ENCODE results near the gene CNKSR3. TPM values are rescaled to one million over a fixed set of nuclear protein-coding genes. Genes with fewer than 3 reads are reported as not detected.
A peak's percentile ranks its signal among the peaks of the same experiment; 100 is the strongest.

The CNKSR3 gene
- total RNA-seq, result 21.8 and 23.9 TPM in 2 replicates
- polyA plus RNA-seq, result 22.4 and 27.4 TPM in 2 replicates

DNA sequence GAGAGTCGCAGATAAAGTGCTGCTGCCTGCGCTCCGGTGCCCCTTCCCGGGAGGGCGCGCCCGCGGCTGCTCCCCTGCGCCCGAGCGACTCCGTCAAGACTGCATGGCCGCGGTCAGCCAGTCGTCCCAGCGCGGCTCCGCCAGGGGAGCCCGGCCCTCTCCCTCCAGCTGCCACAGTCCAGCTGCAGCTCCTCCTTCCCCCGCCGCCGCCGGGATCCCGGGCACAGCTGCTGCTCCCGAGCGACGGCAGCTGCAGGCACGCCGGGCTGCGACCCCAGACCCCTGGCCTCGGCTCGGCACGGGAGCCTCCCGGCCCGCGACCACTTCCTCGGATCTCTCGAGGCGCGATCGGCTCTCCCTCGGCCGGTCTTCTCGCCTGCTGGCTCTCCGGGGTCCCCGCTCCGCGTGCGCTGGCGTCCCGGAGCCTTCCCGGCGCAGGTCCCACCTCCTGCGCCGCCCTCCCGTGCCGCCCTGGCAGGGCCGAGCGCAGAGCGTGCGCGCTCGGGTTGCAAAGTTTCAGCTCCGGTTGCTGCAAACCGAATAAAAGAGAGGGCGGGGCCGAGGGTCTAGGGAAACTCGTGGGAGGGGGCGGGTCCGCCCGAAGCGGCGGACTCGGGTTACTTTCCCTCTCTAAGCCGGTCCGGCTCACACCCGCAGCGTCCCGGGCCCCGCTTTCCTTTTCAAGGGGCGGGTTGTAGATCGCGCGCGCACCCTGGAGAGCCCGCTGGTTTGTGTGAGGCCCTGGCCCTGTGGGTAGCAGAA is at the start of gene CNKSR3:
CNKSR3 (minus strand) TSS at position 542 of the 762 bp plus-strand sequence. CDS start 571 bp downstream, outside the sequence.
- Histone ChIP-seq H3K27me3 (no peaks in the 10 kb centered on the region), H3K9me3 (ENCODE audit: low read depth) (no peaks in the 10 kb centered on the region), H3K4me3 (peak within 1 kb of the TSS; percentile 86), H3K27ac (peak within 1 kb of the TSS; percentile 94), H3K79me2 (peaks cover 44% of the 10 kb centered on the region), H2AFZ (peak within 1 kb of the TSS; percentile 35), H3K4me2 (peak within 1 kb of the TSS; percentile 84), H3K4me1 (ENCODE audit: insufficient read depth) (peaks cover 46% of the 10 kb centered on the region), H3K36me3 (replicated peaks; ENCODE audit: insufficient read depth, low read depth) (no peaks in the 10 kb centered on the region), H4K20me1 (ENCODE audit: insufficient read depth, poor library complexity, severe bottlenecking) (peaks cover 30% of the 10 kb centered on the region), H3K9me2 (replicated peaks; ENCODE audit: insufficient read depth) (no peaks in the 10 kb centered on the region)
- peak; percentile 97 for DNase-seq (ENCODE audit: low spot score)
- under 1% methylated on average over 73 of the region's 86 CpGs for WGBS (ENCODE audit: low lambda C conversion rate, missing lambda C conversion rate)
- TF ChIP-seq EZH2phosphoT487 (IDR thresholded peaks at IDR 0.05; ENCODE audit: low read depth, severe bottlenecking, unreplicated experiment), result no peak
- no peak for TF ChIP-seq EZH2 (IDR thresholded peaks at IDR 0.05; ENCODE audit: borderline replicate concordance)
- TF ChIP-seq, protein P1, sequence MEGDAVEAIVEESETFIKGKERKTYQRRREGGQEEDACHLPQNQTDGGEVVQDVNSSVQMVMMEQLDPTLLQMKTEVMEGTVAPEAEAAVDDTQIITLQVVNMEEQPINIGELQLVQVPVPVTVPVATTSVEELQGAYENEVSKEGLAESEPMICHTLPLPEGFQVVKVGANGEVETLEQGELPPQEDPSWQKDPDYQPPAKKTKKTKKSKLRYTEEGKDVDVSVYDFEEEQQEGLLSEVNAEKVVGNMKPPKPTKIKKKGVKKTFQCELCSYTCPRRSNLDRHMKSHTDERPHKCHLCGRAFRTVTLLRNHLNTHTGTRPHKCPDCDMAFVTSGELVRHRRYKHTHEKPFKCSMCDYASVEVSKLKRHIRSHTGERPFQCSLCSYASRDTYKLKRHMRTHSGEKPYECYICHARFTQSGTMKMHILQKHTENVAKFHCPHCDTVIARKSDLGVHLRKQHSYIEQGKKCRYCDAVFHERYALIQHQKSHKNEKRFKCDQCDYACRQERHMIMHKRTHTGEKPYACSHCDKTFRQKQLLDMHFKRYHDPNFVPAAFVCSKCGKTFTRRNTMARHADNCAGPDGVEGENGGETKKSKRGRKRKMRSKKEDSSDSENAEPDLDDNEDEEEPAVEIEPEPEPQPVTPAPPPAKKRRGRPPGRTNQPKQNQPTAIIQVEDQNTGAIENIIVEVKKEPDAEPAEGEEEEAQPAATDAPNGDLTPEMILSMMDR (IDR thresholded peaks at IDR 0.05; ENCODE audit: poor library complexity), result no peak

DNA sequence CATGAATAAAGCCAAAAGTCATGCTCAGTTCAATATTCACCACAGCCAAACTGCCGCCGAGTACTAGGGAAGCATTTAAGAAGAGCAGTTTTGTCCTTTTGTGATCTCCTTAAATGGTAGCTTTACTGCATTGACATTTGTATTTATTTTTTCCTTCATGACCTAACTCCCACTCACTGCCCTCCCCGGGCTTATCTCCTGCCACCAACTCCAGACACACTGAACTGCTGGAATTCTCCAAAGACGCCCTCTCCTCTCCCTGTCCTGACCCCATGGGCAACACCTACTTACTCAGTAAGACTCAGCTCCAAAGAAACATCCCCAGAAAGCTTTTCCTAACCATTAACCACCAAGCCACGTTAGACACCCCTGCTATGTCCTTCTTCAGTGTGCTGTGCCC is 48.5 kb upstream of the CNKSR3 start:
- Histone ChIP-seq H2AFZ (no peak overlapping the region), H3K27ac (no peak overlapping the region), H3K79me2 (no peaks in the 10 kb centered on the region), H3K27me3 (no peaks in the 10 kb centered on the region), H4K20me1 (ENCODE audit: insufficient read depth, poor library complexity, severe bottlenecking) (no peaks in the 10 kb centered on the region), H3K9me2 (replicated peaks; ENCODE audit: insufficient read depth) (no peaks in the 10 kb centered on the region), H3K4me1 (ENCODE audit: insufficient read depth) (peaks cover 22% of the 10 kb centered on the region), H3K36me3 (replicated peaks; ENCODE audit: insufficient read depth, low read depth) (no peaks in the 10 kb centered on the region), H3K4me2 (no peak overlapping the region), H3K4me3 (no peak overlapping the region), H3K9me3 (ENCODE audit: low read depth) (no peaks in the 10 kb centered on the region)
- 57% methylated on average over 5 of the region's 5 CpGs for WGBS (ENCODE audit: low lambda C conversion rate, missing lambda C conversion rate)
- TF ChIP-seq, protein P1 (IDR thresholded peaks at IDR 0.05; ENCODE audit: poor library complexity), result no peak
- TF ChIP-seq EZH2 (IDR thresholded peaks at IDR 0.05; ENCODE audit: borderline replicate concordance) (no peak), EZH2phosphoT487 (IDR thresholded peaks at IDR 0.05; ENCODE audit: low read depth, severe bottlenecking, unreplicated experiment) (no peak)
- no peak for DNase-seq (ENCODE audit: low spot score)

DNA sequence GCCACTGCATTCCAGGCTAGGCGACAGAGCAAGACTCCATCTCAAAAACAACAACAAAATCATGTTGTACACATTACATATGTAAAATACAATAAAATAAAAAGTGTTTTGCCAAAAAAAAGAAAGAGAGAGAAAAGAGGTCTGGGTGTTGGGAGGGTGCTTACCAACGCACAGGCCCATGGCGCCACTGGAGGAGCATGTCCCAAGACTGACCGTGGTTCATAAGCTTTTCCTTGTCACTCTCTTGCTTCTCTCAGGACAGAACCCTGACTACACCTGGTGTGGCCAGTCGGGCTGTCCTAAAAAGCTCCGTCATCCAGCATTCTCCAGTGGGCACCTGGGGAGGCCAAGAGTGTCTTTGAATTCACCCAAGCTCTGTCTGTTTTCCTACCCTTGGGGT is 48.0 kb upstream of the CNKSR3 start:
- WGBS (ENCODE audit: low lambda C conversion rate, missing lambda C conversion rate), result 95% methylated on average over 6 of the region's 6 CpGs

More for the DNA sequence above, 48.0 kb upstream of the CNKSR3 start:
- no peaks in the 10 kb centered on the region for H3K27me3 ChIP-seq
- H3K36me3 ChIP-seq (replicated peaks; ENCODE audit: insufficient read depth, low read depth), result no peaks in the 10 kb centered on the region
- no peaks in the 10 kb centered on the region for H3K79me2 ChIP-seq
- H3K27ac ChIP-seq, result no peak overlapping the region
- H3K4me1 ChIP-seq (ENCODE audit: insufficient read depth), result peaks cover 22% of the 10 kb centered on the region
- TF ChIP-seq, protein P1 (IDR thresholded peaks at IDR 0.05; ENCODE audit: poor library complexity), result no peak
- TF ChIP-seq EZH2 (IDR thresholded peaks at IDR 0.05; ENCODE audit: borderline replicate concordance) (no peak), EZH2phosphoT487 (IDR thresholded peaks at IDR 0.05; ENCODE audit: low read depth, severe bottlenecking, unreplicated experiment) (no peak)
- no peak overlapping the region for H3K4me3 ChIP-seq
- no peaks in the 10 kb centered on the region for H3K9me3 ChIP-seq (ENCODE audit: low read depth)
- DNase-seq (ENCODE audit: low spot score), result no peak
- no peaks in the 10 kb centered on the region for H4K20me1 ChIP-seq (ENCODE audit: insufficient read depth, poor library complexity, severe bottlenecking)
- H2AFZ ChIP-seq, result no peak overlapping the region
- H3K9me2 ChIP-seq (replicated peaks; ENCODE audit: insufficient read depth), result no peaks in the 10 kb centered on the region
- H3K4me2 ChIP-seq, result no peak overlapping the region

Measured in hepatocyte (in vitro differentiated cells).